ENCODE data around the gene TAC4. TPM values are rescaled to one million over a fixed set of nuclear protein-coding genes. Genes with fewer than 3 reads are reported as not detected.

The TAC4 gene
- total RNA-seq, 3 donors from 2014 or later (not counting 1 experiment from before 2014, with no cell fraction given) = not detected

- Histone ChIP-seq H3K9me3 (ENCODE audit: control insufficient read depth, insufficient read depth, low read length) (no peaks in the 10 kb centered on the region), H3K36me3 (ENCODE audit: control insufficient read depth, insufficient read depth, low read length) (peaks cover 81% of the 10 kb centered on the region), H3K4me1 (ENCODE audit: control insufficient read depth, insufficient read depth, low read length) (peaks cover 1% of the 10 kb centered on the region), H3K4me3 (ENCODE audit: low read length) (no peak overlapping the region), H3K27ac (ENCODE audit: low read length) (no peak overlapping the region), H3K27me3 (ENCODE audit: control insufficient read depth, insufficient read depth, low read length) (no peaks in the 10 kb centered on the region)
- no peak overlapping the region for H3K27ac Mint-ChIP-seq
- DNase-seq (no peak), ATAC-seq (no peak)
- TF ChIP-seq, protein P1, sequence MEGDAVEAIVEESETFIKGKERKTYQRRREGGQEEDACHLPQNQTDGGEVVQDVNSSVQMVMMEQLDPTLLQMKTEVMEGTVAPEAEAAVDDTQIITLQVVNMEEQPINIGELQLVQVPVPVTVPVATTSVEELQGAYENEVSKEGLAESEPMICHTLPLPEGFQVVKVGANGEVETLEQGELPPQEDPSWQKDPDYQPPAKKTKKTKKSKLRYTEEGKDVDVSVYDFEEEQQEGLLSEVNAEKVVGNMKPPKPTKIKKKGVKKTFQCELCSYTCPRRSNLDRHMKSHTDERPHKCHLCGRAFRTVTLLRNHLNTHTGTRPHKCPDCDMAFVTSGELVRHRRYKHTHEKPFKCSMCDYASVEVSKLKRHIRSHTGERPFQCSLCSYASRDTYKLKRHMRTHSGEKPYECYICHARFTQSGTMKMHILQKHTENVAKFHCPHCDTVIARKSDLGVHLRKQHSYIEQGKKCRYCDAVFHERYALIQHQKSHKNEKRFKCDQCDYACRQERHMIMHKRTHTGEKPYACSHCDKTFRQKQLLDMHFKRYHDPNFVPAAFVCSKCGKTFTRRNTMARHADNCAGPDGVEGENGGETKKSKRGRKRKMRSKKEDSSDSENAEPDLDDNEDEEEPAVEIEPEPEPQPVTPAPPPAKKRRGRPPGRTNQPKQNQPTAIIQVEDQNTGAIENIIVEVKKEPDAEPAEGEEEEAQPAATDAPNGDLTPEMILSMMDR (IDR thresholded peaks at IDR 0.05) = no peak
- intact Hi-C loops (cut with micrococcal nuclease) = no loop called here
- no peaks in the 10 kb centered on the region for H3K27me3 Mint-ChIP-seq (ENCODE audit: low read depth in 2 of 2)
- WGBS (ENCODE audit: insufficient coverage) = 98% methylated on average over 2 of the region's 2 CpGs
- H3K36me3 Mint-ChIP-seq = peaks cover 56% of the 10 kb centered on the region
- peaks cover 14 to 29% of the 10 kb centered on the region in 2 donors for H3K4me1 Mint-ChIP-seq
- no peaks in the 10 kb centered on the region for H3K9me3 Mint-ChIP-seq
- H3K4me3 Mint-ChIP-seq = no peak overlapping the region
Observed at GRCh38 chr17:49825645-49826044, 22.2 kb downstream of the TAC4 start.

- H3K27ac Mint-ChIP-seq = peak overlapping the region in 1 of 2 donors; percentile 26
- no peak for DNase-seq
- H3K9me3 Mint-ChIP-seq = no peaks in the 10 kb centered on the region
- no peak overlapping the region for H3K27ac ChIP-seq (ENCODE audit: low read length)
- 92% methylated on average over 2 of the region's 2 CpGs for WGBS (ENCODE audit: insufficient coverage)
- H3K36me3 Mint-ChIP-seq = peaks cover 55% of the 10 kb centered on the region
- H3K9me3 ChIP-seq (ENCODE audit: control insufficient read depth, insufficient read depth, low read length) = no peaks in the 10 kb centered on the region
- peaks cover 18% of the 10 kb centered on the region for H3K4me1 ChIP-seq (ENCODE audit: control insufficient read depth, insufficient read depth, low read length)
- no peak for ATAC-seq
- no peaks in the 10 kb centered on the region for H3K27me3 Mint-ChIP-seq (ENCODE audit: low read depth in 2 of 2)
- peaks cover 71% of the 10 kb centered on the region for H3K36me3 ChIP-seq (ENCODE audit: control insufficient read depth, insufficient read depth, low read length)
- no peak overlapping the region for H3K4me3 ChIP-seq (ENCODE audit: low read length)
- TF ChIP-seq, protein P1 (IDR thresholded peaks at IDR 0.05) = no peak
- intact Hi-C loops (cut with micrococcal nuclease) = no loop called here
- H3K4me3 Mint-ChIP-seq = no peak overlapping the region
- H3K4me1 Mint-ChIP-seq = peaks cover 28 to 35% of the 10 kb centered on the region in 2 donors
- no peaks in the 10 kb centered on the region for H3K27me3 ChIP-seq (ENCODE audit: control insufficient read depth, insufficient read depth, low read length)
Observed at GRCh38 chr17:49823614-49824013, 24.3 kb downstream of the TAC4 start.

GRCh38 chr17:49822829-49823228 is 25.0 kb downstream of the TAC4 start:
- Histone ChIP-seq H3K4me1 (ENCODE audit: control insufficient read depth, insufficient read depth, low read length) (peaks cover 26% of the 10 kb centered on the region), H3K9me3 (ENCODE audit: control insufficient read depth, insufficient read depth, low read length) (no peaks in the 10 kb centered on the region), H3K36me3 (ENCODE audit: control insufficient read depth, insufficient read depth, low read length) (peaks cover 68% of the 10 kb centered on the region), H3K4me3 (ENCODE audit: low read length) (no peak overlapping the region), H3K27me3 (ENCODE audit: control insufficient read depth, insufficient read depth, low read length) (no peaks in the 10 kb centered on the region), H3K27ac (ENCODE audit: low read length) (no peak overlapping the region)
- Mint-ChIP-seq H3K27me3 (ENCODE audit: low read depth in 2 of 2) (no peaks in the 10 kb centered on the region), H3K4me3 (no peak overlapping the region), H3K4me1 (peaks cover 32 to 35% of the 10 kb centered on the region in 2 donors), H3K27ac (peak overlapping the region; percentile 24 to 87), H3K36me3 (peaks cover 47% of the 10 kb centered on the region), H3K9me3 (no peaks in the 10 kb centered on the region)
- ATAC-seq (no peak), DNase-seq (no peak)
- 65% methylated on average over 2 of the region's 2 CpGs for WGBS (ENCODE audit: insufficient coverage)
- intact Hi-C loops (cut with micrococcal nuclease) = no loop called here
- TF ChIP-seq, protein P1 (IDR thresholded peaks at IDR 0.05) = no peak

GRCh38 chr17:49821916-49822315 is 26.0 kb downstream of the TAC4 start:
- Histone ChIP-seq H3K27ac (ENCODE audit: low read length) (no peak overlapping the region), H3K4me3 (ENCODE audit: low read length) (no peak overlapping the region), H3K36me3 (ENCODE audit: control insufficient read depth, insufficient read depth, low read length) (peaks cover 66% of the 10 kb centered on the region), H3K27me3 (ENCODE audit: control insufficient read depth, insufficient read depth, low read length) (no peaks in the 10 kb centered on the region), H3K9me3 (ENCODE audit: control insufficient read depth, insufficient read depth, low read length) (no peaks in the 10 kb centered on the region), H3K4me1 (ENCODE audit: control insufficient read depth, insufficient read depth, low read length) (peaks cover 35% of the 10 kb centered on the region)
- Mint-ChIP-seq H3K9me3 (no peaks in the 10 kb centered on the region), H3K36me3 (peaks cover 41% of the 10 kb centered on the region), H3K27me3 (ENCODE audit: low read depth in 2 of 2) (no peaks in the 10 kb centered on the region), H3K4me1 (peaks cover 39 to 43% of the 10 kb centered on the region in 2 donors), H3K27ac (peak overlapping the region; percentile 85 to 87), H3K4me3 (no peak overlapping the region)
- TF ChIP-seq, protein P1 (IDR thresholded peaks at IDR 0.05) = no peak
- no peak for DNase-seq
- intact Hi-C loops (cut with micrococcal nuclease) = no loop called here
- ATAC-seq = no peak
- WGBS (ENCODE audit: insufficient coverage) = 100% methylated on average over 1 of the region's 1 CpG
